ENCODE data around the gene MNAT1.

MNAT1 gene

GRCh38 chr14:60735416-60735815 is 855 bp downstream of the MNAT1 start:
- DNase-seq (ENCODE audit: insufficient read length, low spot score) (no peak), FAIRE-seq (no peak)

GRCh38 chr14:60736494-60736893 is 1.9 kb downstream of the MNAT1 start:
- FAIRE-seq (no peak), DNase-seq (ENCODE audit: insufficient read length, low spot score) (no peak)
- TF ChIP-seq POLR2AphosphoS5 (IDR thresholded peaks at IDR 0.05; ENCODE audit: low read depth, low read length) = no peak
- no peak for TF ChIP-seq POU2F2 (IDR thresholded peaks at IDR 0.05; ENCODE audit: low read depth, low read length)
- no peak for TF ChIP-seq POLR2A (IDR thresholded peaks at IDR 0.05; ENCODE audit: low read depth, low read length)
- TF ChIP-seq TAF1 (IDR thresholded peaks at IDR 0.05; ENCODE audit: low read depth, low read length) = no peak
- no peak for TF ChIP-seq SPI1 (IDR thresholded peaks at IDR 0.05; ENCODE audit: low read depth, low read length)
- no peak for TF ChIP-seq PAX5 (IDR thresholded peaks at IDR 0.05; ENCODE audit: insufficient read depth, low read length, severe bottlenecking)

More at GRCh38 chr14:60735416-60735815, 855 bp downstream of the MNAT1 start:
- TF ChIP-seq TAF1 (IDR thresholded peaks at IDR 0.05; ENCODE audit: low read depth, low read length) = no peak
- TF ChIP-seq POLR2AphosphoS5 (IDR thresholded peaks at IDR 0.05; ENCODE audit: low read depth, low read length) = no peak

GRCh38 chr14:60738843-60739508 is 4.4 kb downstream of the MNAT1 start:
- no peak for TF ChIP-seq TAF1 (IDR thresholded peaks at IDR 0.05; ENCODE audit: low read depth, low read length)
- no peak for TF ChIP-seq POLR2A (IDR thresholded peaks at IDR 0.05; ENCODE audit: low read depth, low read length)
- no peak for TF ChIP-seq POU2F2 (IDR thresholded peaks at IDR 0.05; ENCODE audit: low read depth, low read length)
- TF ChIP-seq SPI1 (IDR thresholded peaks at IDR 0.05; ENCODE audit: low read depth, low read length) = no peak
- TF ChIP-seq POLR2AphosphoS5 (IDR thresholded peaks at IDR 0.05; ENCODE audit: low read depth, low read length) = no peak
- no peak for TF ChIP-seq PAX5 (IDR thresholded peaks at IDR 0.05; ENCODE audit: insufficient read depth, low read length, severe bottlenecking)
- no peak for FAIRE-seq
- no peak for DNase-seq (ENCODE audit: insufficient read length, low spot score)

- DNase-seq (ENCODE audit: insufficient read length, low spot score) (no peak), FAIRE-seq (no peak)
- no peak for TF ChIP-seq POU2F2 (IDR thresholded peaks at IDR 0.05; ENCODE audit: low read depth, low read length)
- no peak for TF ChIP-seq POLR2A (IDR thresholded peaks at IDR 0.05; ENCODE audit: low read depth, low read length)
Observed at GRCh38 chr14:60744566-60744965, 10.0 kb downstream of the MNAT1 start.

GRCh38 chr14:60753264-60754119 is 18.9 kb downstream of the MNAT1 start:
- DNase-seq (ENCODE audit: insufficient read length, low spot score) (peak; percentile 43), FAIRE-seq (peak; percentile 95)
- TF ChIP-seq SPI1 (IDR thresholded peaks at IDR 0.05; ENCODE audit: low read depth, low read length) (peak; percentile 73), PAX5 (IDR thresholded peaks at IDR 0.05; ENCODE audit: insufficient read depth, low read length, severe bottlenecking) (no peak), POLR2A (IDR thresholded peaks at IDR 0.05; ENCODE audit: low read depth, low read length) (no peak)

- TF ChIP-seq SPI1 (IDR thresholded peaks at IDR 0.05; ENCODE audit: low read depth, low read length) (no peak), PAX5 (IDR thresholded peaks at IDR 0.05; ENCODE audit: insufficient read depth, low read length, severe bottlenecking) (no peak), POU2F2 (IDR thresholded peaks at IDR 0.05; ENCODE audit: low read depth, low read length) (no peak), POLR2AphosphoS5 (IDR thresholded peaks at IDR 0.05; ENCODE audit: low read depth, low read length) (no peak), POLR2A (IDR thresholded peaks at IDR 0.05; ENCODE audit: low read depth, low read length) (no peak), TAF1 (IDR thresholded peaks at IDR 0.05; ENCODE audit: low read depth, low read length) (no peak)
- FAIRE-seq = no peak
- no peak for DNase-seq (ENCODE audit: insufficient read length, low spot score)
Observed at GRCh38 chr14:60756847-60757246, 22.3 kb downstream of the MNAT1 start.

- DNase-seq (ENCODE audit: insufficient read length, low spot score) (no peak), FAIRE-seq (no peak)
- TF ChIP-seq TAF1 (IDR thresholded peaks at IDR 0.05; ENCODE audit: low read depth, low read length) = no peak
- no peak for TF ChIP-seq SPI1 (IDR thresholded peaks at IDR 0.05; ENCODE audit: low read depth, low read length)
- TF ChIP-seq POLR2A (IDR thresholded peaks at IDR 0.05; ENCODE audit: low read depth, low read length) = no peak
- TF ChIP-seq POLR2AphosphoS5 (IDR thresholded peaks at IDR 0.05; ENCODE audit: low read depth, low read length) = no peak
Observed at GRCh38 chr14:60757567-60758002, 23.0 kb downstream of the MNAT1 start.

GRCh38 chr14:60758885-60759284 is 24.3 kb downstream of the MNAT1 start:
- no peak for DNase-seq (ENCODE audit: insufficient read length, low spot score)
- no peak for TF ChIP-seq POLR2AphosphoS5 (IDR thresholded peaks at IDR 0.05; ENCODE audit: low read depth, low read length)
- no peak for TF ChIP-seq POLR2A (IDR thresholded peaks at IDR 0.05; ENCODE audit: low read depth, low read length)
- TF ChIP-seq PAX5 (IDR thresholded peaks at IDR 0.05; ENCODE audit: insufficient read depth, low read length, severe bottlenecking) = no peak
- no peak for TF ChIP-seq SPI1 (IDR thresholded peaks at IDR 0.05; ENCODE audit: low read depth, low read length)
- TF ChIP-seq TAF1 (IDR thresholded peaks at IDR 0.05; ENCODE audit: low read depth, low read length) = no peak
- FAIRE-seq = no peak

GRCh38 chr14:60760209-60760608 is 25.6 kb downstream of the MNAT1 start:
- TF ChIP-seq POLR2AphosphoS5 (IDR thresholded peaks at IDR 0.05; ENCODE audit: low read depth, low read length) (no peak), POLR2A (IDR thresholded peaks at IDR 0.05; ENCODE audit: low read depth, low read length) (no peak), SPI1 (IDR thresholded peaks at IDR 0.05; ENCODE audit: low read depth, low read length) (no peak), POU2F2 (IDR thresholded peaks at IDR 0.05; ENCODE audit: low read depth, low read length) (no peak), PAX5 (IDR thresholded peaks at IDR 0.05; ENCODE audit: insufficient read depth, low read length, severe bottlenecking) (no peak), TAF1 (IDR thresholded peaks at IDR 0.05; ENCODE audit: low read depth, low read length) (no peak)
- FAIRE-seq = no peak
- DNase-seq (ENCODE audit: insufficient read length, low spot score) = no peak

Data from GM12891 (cell line).